GM21529 (cell line): ENCODE measurements around the gene CKMT2.

Source experiments
- ATAC-seq: cut with Tn5 transposase; IDR thresholded peaks from one replicate; pipeline ENCODE4 v1.9.1; 2021; ENCODE audit not compliant: unreplicated experiment

The CKMT2 gene

GRCh38 chr5:81233080-81233634, at the start of gene CKMT2:
Gene CKMT2 (plus strand): TSS chr5:81233322. CDS start chr5:81251133, 17,811 bp downstream.
- ATAC-seq = no peak

DNA sequence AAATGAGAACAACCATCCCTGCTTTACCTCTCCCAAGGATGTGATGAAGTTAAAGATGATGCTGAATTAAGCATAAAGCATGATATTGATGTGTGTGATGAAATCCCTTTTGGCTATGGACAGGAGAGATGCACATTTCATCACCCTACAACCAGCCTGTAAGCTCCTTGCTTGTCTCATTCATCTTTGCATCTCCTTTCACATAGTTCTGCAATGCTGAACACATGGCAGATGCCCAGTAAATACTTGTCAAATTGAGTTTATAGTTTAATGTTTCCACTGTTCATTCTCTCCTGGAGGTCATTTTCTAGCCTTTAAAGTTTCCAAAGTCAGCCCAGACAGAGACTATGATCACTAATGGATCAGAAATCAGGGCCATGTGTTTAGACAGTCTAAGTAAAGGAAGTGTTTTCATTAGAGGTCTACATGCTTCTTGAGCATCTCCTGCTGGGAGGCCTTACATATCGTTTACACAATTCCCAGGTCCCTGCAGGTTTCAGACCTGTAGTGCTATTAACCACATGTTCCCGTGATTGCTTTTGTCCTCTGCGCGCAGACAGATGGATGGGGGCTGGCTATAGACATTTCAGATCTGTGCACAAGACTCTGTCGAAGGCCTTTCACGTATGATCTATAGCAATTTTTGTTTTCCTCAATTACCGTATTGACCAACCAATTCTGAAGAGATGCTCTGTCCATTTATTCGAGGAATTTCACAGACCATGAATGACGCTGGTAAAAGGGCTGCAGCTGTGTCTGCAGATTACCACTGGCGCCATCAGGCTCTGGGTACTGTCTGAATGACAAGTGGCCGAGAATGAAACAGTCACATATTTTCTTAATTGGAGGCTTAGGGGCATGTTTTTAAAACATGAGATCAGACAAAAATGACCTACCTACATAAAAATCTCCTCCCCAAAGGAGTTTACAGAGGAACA, 49.0 kb upstream of the CKMT2 start:
- ATAC-seq = no peak

- ATAC-seq = no peak
Measured at GRCh38 chr5:81184749-81185110, 48.4 kb upstream of the CKMT2 start.

- no peak for ATAC-seq
Measured at GRCh38 chr5:81187885-81188284, 45.2 kb upstream of the CKMT2 start.

GRCh38 chr5:81188962-81189361, 44.2 kb upstream of the CKMT2 start:
- ATAC-seq = no peak

GRCh38 chr5:81189875-81190498, 43.1 kb upstream of the CKMT2 start:
- no peak for ATAC-seq

DNA sequence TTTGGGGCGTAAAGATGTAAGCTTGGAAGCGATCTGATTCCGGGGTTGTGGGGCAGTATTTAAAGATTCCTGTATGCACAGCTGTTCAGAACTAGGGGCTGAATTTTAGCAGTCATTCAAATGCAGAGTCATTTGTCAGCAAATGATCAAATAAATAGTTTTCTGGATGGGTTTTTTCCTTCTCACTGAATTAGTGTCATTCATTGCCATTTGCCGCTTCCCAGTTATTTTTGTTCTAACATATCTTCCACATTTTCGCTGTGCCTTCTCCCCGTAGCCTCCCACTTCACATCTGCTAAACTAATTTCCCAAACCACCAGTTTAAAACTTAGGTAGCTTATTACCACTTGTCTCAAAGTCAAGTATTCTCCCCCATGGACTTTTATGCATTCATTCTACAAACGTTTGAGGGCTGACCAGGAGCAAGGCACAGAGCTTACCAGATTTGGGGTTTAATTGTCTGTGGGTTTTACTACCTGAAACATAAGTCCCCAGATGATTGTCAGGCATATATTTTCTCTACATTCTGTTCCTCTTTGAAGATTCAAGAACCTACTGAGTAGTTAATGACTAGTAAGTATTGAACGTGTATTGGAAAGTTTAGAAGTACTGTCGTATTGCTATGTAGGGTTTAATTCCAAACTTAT, 41.3 kb upstream of the CKMT2 start:
- no peak for ATAC-seq

- no peak for ATAC-seq
Measured at GRCh38 chr5:81192373-81192750, 40.8 kb upstream of the CKMT2 start.

- peak; percentile 90 for ATAC-seq
Measured at GRCh38 chr5:81194633-81195334, 38.3 kb upstream of the CKMT2 start.

- no peak for ATAC-seq
Measured at GRCh38 chr5:81195335-81195929, 37.7 kb upstream of the CKMT2 start.

- ATAC-seq = no peak
Measured at GRCh38 chr5:81202655-81203054, 30.5 kb upstream of the CKMT2 start.

GRCh38 chr5:81203729-81204128, 29.4 kb upstream of the CKMT2 start:
- no peak for ATAC-seq

DNA sequence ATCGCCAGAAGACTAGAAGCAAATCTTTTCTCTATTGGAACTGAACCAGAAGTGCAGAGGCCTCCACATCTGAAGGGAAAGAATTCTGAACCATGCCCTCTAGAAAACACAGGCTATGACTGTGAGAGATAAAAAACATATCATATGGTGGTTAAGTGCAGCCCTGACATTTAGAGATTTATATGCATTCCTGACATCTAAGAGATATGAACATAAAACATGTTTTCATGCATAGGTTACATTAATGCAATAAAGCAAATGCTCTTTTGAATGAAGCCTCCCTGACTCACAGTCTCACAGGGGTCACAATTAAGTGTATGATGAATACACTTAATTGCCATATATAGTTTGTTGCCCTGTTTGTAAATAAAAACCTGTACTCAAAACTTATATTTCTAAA, 28.9 kb upstream of the CKMT2 start:
- ATAC-seq = no peak

- no peak for ATAC-seq
Measured at GRCh38 chr5:81205058-81205457, 28.1 kb upstream of the CKMT2 start.

DNA sequence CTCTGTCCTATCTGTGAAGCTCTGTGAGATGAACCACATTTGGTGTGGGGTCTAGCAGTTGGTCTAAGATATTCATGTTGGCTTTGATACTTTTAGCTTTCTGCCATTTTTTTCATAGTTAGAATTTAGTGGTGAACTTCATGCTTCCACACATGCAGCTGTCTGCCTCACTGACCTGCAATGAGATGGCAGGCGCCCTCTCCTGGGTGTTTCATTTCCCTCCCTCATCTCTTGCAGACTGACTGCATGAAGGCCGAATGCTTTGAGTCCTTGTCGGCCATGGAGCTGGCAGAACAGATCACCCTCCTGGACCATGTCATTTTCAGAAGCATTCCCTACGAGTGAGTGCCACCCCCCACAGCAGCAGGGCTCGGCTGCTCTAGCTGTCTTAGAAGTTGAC, 26.1 kb upstream of the CKMT2 start:
- ATAC-seq = no peak

DNA sequence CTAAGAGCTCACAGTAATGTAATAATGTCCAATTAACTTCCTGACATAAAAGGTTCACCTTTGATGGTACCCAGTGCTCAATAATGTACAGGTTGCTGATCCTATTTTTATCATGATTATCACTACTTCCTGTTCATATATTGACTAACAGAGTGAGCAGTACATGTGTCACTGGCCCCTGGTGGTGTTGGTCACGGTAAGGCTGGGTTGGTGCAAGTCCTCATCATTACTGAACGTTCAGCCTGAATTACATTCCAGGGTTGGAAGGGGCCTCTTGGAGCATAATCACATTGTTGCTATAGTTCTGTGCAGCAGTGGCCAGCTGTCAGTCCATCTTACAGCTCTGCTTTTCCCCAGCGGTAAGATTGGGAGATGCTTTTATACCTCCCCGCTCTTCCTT, 24.2 kb upstream of the CKMT2 start:
- no peak for ATAC-seq

- ATAC-seq = no peak
Measured at GRCh38 chr5:81209386-81209785, 23.7 kb upstream of the CKMT2 start.

- no peak for ATAC-seq
Measured at GRCh38 chr5:81209869-81210493, 23.1 kb upstream of the CKMT2 start.

DNA sequence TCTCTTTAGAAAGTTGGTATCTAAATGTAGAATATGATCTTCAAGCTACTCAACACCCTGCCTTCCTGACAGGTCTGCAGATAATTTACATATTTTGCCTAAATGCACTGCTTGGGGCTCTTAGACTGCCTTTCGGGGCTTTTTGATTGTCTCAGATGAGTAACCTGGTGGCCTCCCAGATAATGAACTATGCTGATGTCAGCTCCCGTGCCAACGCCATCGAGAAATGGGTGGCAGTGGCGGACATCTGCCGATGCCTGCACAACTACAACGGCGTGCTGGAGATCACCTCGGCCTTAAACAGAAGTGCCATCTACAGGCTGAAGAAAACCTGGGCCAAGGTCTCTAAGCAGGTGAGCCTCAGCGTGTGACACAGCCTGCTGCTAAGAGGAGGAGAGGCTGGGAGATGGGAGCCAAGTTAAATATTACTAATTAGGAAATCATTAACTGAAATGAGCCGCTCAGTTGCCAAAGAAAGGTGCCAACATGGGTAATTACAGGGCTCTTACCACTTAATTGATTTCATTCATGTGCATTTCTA, 20.8 kb upstream of the CKMT2 start:
- peak; percentile 72 for ATAC-seq

DNA sequence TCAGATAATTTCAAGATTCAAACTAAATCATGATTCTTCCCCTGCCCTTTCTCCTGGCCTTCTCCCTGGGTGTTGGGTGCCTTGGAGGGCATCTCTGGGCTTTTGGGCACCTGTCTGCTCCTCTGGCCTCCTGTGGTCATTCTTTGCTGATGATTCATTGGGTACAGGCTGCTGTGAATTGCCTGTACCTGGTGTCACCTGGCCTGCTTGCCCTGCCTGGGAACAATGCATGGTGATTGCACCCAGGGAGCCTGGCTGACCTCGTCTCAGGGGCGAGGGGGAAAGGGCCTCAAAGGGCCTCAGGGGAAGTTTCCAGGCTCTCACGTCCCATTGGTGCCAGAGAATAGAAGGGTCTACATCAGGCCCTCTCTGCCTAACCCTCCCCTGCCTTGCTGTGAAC, 20.1 kb upstream of the CKMT2 start:
- ATAC-seq = no peak
